Measurements from ENCODE around the gene MRPS5. TPM values are rescaled to one million over a fixed set of nuclear protein-coding genes. Genes with fewer than 3 reads are reported as not detected.

Gene MRPS5
- total RNA-seq, 1 experiment from 2014 or later: 107 TPM

- Histone ChIP-seq H4K20me1 (ENCODE audit: low read length) (no peaks in the 10 kb centered on the region), H3K27me3 (ENCODE audit: low read length) (no peaks in the 10 kb centered on the region), H3K9me2 (replicated peaks; ENCODE audit: low read length) (no peaks in the 10 kb centered on the region), H3K4me3 (ENCODE audit: low read length) (peak within 1 kb of the TSS; percentile 89), H3K4me1 (ENCODE audit: insufficient read depth, low read length) (peaks cover 17% of the 10 kb centered on the region), H3K4me2 (ENCODE audit: low read length) (peak within 1 kb of the TSS; percentile 95), H3K9ac (ENCODE audit: low read length) (peak within 1 kb of the TSS; percentile 95), H3K79me2 (ENCODE audit: low read length) (peaks cover 44% of the 10 kb centered on the region), H2AFZ (ENCODE audit: low read length) (peak within 1 kb of the TSS; percentile 94), H3K9me3 (ENCODE audit: low read length) (no peaks in the 10 kb centered on the region), H3F3A (ENCODE audit: low read length, unreplicated experiment) (no peaks in the 10 kb centered on the region), H3K27ac (ENCODE audit: low read length) (peak within 1 kb of the TSS; percentile 76), H3K36me3 (ENCODE audit: low read depth, low read length) (no peaks in the 10 kb centered on the region)
- POLR2A ChIA-PET (ENCODE audit: unreplicated experiment): interaction anchor here (0.6 to 1.1 kb wide), 2 partner anchors 44 to 78 kb away, joined by 3 to 4 read pairs; partner anchors contain the start of gene MRPS5
- no TSS peak for BruUV-seq (replicated peaks)
- ATAC-seq: peak; percentile 98
- TF ChIP-seq EZH2 (IDR thresholded peaks at IDR 0.05; ENCODE audit: low read length, unreplicated experiment) (no peak), EZH2phosphoT487 (IDR thresholded peaks at IDR 0.05; ENCODE audit: borderline replicate concordance, low read length) (no peak), CTCF (conservative IDR thresholded peaks at IDR 0.05; ENCODE audit: low read depth, low read length) (no peak)
- peak; percentile 98 for DNase-seq
- CTCF ChIA-PET: no interaction called here
- intact Hi-C loops (cut with micrococcal nuclease): no loop called here
Observed at GRCh38 chr2:95165371-95166064, 43.9 kb upstream of the MRPS5 start, which contains the start of gene ZNF2. ZNF2 (plus strand) TSS chr2:95165809; CDS start chr2:95176227, 10,418 bp downstream.

GRCh38 chr2:95165030-95165370 lies 43.4 kb upstream of the MRPS5 start:
- peak overlapping the region; percentile 95 for H3K9ac ChIP-seq (ENCODE audit: low read length)
- no peaks in the 10 kb centered on the region for H3K36me3 ChIP-seq (ENCODE audit: low read depth, low read length)
- H4K20me1 ChIP-seq (ENCODE audit: low read length): no peaks in the 10 kb centered on the region
- DNase-seq (no peak), ATAC-seq (no peak)
- H3K79me2 ChIP-seq (ENCODE audit: low read length): peaks cover 38% of the 10 kb centered on the region
- intact Hi-C loops (cut with micrococcal nuclease): no loop called here
- BruUV-seq (replicated peaks): TSS peak; percentile 93
- no peaks in the 10 kb centered on the region for H3K9me3 ChIP-seq (ENCODE audit: low read length)
- TF ChIP-seq EZH2 (IDR thresholded peaks at IDR 0.05; ENCODE audit: low read length, unreplicated experiment): no peak
- no peak for TF ChIP-seq CTCF (conservative IDR thresholded peaks at IDR 0.05; ENCODE audit: low read depth, low read length)
- no peak for TF ChIP-seq EZH2phosphoT487 (IDR thresholded peaks at IDR 0.05; ENCODE audit: borderline replicate concordance, low read length)
- H3K4me2 ChIP-seq (ENCODE audit: low read length): peak overlapping the region; percentile 95
- no peaks in the 10 kb centered on the region for H3F3A ChIP-seq (ENCODE audit: low read length, unreplicated experiment)
- peak overlapping the region; percentile 89 for H3K4me3 ChIP-seq (ENCODE audit: low read length)
- POLR2A ChIA-PET (ENCODE audit: unreplicated experiment): interaction anchor here (0.6 to 1.1 kb wide), 2 partner anchors 44 to 78 kb away, joined by 3 to 4 read pairs; partner anchors contain the start of gene MRPS5
- CTCF ChIA-PET: no interaction called here
- H2AFZ ChIP-seq (ENCODE audit: low read length): peak overlapping the region; percentile 94
- peak overlapping the region; percentile 76 for H3K27ac ChIP-seq (ENCODE audit: low read length)
- no peaks in the 10 kb centered on the region for H3K27me3 ChIP-seq (ENCODE audit: low read length)
- H3K9me2 ChIP-seq (replicated peaks; ENCODE audit: low read length): no peaks in the 10 kb centered on the region
- H3K4me1 ChIP-seq (ENCODE audit: insufficient read depth, low read length): peaks cover 17% of the 10 kb centered on the region
